NCI-H2107 (cell line): Measurements from ENCODE around the gene CCSER1.

ENCODE experiments used
- DNase-seq: peaks from one replicate; lab custom pipeline; 2025; lab: John Stamatoyannopoulos, UW

Gene CCSER1

GRCh38 chr4:90958256-90958895 is 831.2 kb downstream of the CCSER1 start:
- no peak for DNase-seq

DNA sequence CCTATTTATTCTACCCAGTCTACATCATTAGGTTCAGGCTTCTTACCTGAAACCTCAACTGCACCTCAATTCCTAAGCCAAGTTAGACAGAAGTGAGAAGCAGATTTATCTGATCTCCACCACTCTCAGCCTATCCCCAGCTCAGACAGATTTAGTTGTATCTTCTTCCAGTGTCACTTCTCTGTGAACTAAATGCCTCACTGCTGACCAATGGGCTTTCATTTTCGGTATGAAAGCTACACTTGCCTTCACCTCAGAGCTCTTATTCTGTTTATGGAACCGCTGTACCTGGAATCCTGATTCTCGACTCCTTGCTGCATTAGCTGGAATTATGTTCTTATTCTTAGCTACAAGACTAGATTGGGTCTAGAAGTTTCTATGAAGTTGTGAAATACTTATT is 833.2 kb downstream of the CCSER1 start:
- no peak for DNase-seq

DNA sequence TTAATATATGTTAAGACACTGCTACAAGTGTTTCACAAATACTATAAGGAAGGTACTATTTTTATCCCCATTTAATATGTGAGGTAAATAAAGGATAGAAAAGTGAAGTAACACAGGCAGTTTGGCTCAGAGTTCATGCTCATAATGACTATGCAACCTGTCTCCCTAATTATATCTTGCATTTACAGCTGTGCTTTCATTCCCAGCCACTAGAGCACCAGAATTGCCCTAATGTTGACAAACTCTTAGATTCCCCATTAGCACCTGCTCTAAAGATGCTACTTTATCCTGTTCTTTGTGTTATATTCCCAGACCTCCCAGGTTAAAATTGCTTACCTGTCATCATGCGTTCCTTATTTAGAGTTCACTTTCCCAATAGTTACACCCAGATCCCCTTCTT is 833.6 kb downstream of the CCSER1 start:
- DNase-seq, result no peak

GRCh38 chr4:90970021-90970420 is 842.8 kb downstream of the CCSER1 start:
- DNase-seq, result no peak

DNA sequence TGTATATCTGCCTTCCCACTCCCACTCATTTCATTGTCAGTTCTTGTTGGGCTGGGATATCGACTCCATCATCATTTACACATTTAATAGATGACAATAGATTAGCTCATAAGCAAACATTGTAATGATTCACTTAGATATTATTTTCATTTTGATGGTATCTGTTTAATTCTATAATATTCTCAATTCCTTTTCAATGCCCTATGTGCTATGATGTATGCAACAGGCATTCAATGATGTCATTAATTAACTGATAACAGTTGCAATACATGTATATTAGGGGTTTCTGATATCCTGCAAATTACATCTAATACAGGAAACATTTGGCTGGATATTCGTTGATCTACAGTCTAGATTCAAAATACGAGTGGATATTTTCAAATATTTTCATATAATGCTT is 850.5 kb downstream of the CCSER1 start:
- no peak for DNase-seq

DNA sequence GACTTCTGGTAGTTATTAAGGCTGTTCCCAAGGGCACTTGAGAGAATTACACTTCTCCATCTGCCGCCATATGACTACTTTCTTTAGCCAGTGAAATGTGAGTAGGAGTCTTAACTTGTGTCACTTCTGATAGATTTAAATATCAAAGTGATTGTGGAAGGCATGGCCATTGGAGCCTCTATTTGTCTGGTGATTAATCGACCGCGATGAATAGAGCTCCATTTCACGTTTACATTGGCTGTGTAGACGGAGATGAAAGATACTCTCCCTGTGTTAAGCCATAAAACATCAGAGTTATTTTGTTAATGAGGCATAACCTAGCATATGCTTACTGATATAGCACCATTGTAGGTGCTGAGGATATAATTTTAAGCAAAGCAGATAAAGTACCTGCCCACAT is 852.4 kb downstream of the CCSER1 start:
- DNase-seq, result no peak

GRCh38 chr4:90982813-90983212 is 855.6 kb downstream of the CCSER1 start:
- DNase-seq, result no peak

GRCh38 chr4:90990284-90990683 is 863.1 kb downstream of the CCSER1 start:
- no peak for DNase-seq

DNA sequence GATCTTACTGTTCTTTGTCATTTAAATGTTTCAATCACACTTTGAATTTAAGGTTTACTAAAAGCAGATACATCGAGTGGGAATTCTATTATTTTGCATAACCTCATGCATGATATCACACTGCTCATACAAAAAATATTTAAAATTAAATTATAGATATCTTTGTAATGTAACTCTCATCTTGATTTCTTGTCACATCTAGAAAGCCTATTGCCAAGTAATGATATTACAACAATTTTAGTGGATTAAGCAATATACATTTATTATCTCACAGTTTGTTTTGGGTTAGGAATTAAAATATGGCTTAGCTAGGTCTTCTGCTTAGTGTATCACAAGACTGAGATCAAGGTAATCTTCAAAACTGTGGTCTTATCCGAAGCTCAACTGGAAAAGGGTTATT is 865.0 kb downstream of the CCSER1 start:
- DNase-seq, result no peak

DNA sequence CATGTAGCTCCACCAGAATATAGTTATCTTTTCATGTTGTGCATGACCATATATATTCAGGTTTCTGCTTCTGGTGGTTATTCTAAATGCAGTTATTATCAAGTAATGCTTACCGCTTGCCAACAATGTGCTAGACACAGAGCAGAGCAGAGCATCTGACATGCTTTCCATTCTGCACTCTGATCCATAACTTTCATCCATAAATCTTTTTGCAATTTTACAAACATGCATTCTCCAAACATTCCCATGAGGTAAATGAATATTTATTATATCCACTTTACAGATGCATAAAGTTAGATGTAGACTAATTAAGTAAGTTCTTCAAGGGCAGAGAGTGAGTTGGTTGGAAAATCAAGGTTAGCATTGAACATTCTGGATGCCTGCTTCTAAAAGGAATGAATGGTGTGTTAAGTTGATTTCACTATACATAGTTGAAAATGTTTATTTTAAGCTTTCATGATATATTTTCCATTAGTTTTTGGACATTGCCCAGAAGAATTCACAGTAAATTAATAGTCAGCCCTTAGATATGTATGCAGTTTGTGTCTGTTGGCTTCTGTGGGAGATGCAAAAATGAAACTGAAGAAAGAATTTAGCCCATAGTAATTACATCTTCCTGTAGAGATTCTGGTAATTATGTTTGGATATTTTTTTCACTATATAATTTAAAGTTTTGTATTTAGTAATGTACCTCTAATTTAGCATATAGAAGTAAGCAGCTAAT is 867.8 kb downstream of the CCSER1 start:
- DNase-seq, result no peak

- DNase-seq, result no peak
These were observed 868.8 kb downstream of the CCSER1 start for GRCh38 chr4:90995996-90996395.

DNA sequence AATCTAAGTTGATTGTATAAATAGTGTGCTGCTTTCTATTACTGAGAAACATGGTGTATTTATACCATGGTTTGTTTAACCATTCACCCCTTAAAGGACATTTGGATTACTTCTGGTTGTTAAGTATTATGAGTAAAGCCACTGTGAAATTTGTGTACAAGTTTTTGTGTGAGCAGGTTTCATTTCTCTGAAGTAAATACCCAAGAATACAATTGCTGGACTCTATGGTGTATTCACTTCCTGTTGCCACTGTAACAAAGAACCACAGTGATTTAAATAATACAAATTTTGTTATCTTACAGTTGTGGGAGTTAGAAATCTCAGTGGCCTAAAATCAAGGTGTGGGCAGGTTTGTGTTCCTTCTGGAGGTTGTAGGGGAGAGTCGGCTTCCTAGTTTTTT is 869.6 kb downstream of the CCSER1 start:
- DNase-seq, result no peak

GRCh38 chr4:91015861-91016260 is 888.7 kb downstream of the CCSER1 start:
- no peak for DNase-seq

DNA sequence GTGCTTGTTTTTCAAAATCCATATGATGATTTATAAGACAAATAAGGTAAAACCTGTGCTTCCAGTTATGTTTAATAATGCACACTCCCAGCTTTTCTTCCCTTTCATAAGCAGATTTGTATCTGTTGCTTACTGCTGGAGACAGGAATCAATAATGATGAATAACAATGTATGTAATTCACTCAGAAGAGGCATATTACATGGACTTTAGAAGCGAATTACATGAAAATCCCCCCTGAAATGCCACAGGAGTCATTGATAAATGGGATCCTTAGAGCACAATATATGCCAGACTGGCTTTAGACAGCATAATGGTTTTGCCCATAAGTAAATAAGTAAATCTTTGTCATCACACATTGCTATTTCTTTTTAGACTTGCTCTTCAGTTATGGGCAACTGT is 892.3 kb downstream of the CCSER1 start:
- DNase-seq, result no peak

DNA sequence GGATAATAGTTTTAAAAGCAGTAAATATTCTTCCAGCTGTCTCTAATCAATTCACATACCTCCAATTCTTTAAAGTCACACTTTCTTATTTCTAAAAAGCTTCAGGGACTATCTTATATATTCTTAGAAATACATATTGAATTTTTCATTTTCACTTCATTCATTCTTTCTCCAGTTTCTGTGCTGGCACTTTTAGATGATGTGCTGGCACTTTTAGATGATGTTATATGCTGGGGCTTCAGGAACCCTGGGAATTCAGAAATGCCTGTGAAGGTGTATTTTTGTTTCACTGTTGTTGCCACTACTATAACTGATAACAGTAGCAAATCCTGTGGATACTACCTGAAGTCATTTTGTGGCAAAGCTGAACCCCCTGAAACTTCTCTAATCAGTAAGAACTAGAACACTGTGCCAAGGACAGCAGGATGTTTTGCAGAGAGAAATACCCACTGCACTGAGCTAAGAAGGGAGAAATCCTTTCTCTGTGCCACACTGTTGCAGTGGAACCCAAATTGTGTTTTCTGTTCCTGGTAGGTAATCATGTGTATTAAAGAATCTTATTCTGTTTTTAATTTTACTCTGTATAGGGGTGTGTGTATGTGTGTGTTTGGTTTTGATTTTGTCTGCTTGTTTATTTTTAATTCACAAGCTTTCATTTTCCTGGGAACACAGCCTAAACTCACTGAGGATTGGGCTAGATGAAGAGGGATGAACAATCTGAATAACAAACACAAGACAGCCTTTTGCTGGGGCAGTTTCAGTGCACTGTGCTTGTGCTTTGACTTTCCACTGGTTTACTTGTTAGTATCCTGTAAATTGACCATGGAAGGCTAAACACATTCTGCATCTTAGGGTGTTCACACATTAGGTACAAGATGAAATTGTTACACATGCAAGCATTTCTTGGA is 898.3 kb downstream of the CCSER1 start:
- DNase-seq, result no peak

- no peak for DNase-seq
These were observed 901.0 kb downstream of the CCSER1 start for GRCh38 chr4:91028228-91028627.

- no peak for DNase-seq
These were observed 904.6 kb downstream of the CCSER1 start for GRCh38 chr4:91031761-91032160.

DNA sequence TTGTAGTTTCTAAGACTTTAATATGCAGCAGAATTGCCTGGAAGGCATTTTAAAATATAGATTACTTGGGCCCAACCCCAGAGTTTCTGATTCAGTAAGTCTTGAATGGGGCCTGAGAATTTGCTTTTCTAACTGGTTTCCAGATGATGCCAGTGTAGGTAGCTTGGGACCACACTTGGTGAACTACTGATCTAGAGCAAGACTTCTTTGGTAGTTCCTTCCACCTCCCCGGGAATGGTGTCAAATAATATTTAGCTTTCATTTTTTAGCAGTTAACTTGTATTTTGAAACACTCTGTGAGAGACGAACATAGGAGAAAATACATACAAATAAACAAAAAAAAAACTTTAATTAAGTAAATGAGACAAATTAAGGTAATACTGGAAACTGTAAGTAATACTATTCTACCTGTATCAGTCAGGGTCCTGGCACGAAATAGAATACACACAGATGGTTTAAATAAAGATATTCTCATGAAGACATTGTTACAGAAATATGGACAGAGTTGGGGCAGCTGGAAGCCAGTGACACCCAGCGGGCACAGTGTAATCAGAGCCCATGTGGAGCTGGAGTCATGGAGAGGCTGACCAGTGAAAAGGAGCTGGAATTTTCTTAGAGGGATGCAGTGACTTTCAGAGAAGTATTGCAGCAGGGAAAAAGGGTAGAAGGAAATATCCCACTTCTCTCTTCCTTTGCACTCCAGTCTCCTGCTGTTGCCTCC is 905.7 kb downstream of the CCSER1 start:
- DNase-seq, result no peak

DNA sequence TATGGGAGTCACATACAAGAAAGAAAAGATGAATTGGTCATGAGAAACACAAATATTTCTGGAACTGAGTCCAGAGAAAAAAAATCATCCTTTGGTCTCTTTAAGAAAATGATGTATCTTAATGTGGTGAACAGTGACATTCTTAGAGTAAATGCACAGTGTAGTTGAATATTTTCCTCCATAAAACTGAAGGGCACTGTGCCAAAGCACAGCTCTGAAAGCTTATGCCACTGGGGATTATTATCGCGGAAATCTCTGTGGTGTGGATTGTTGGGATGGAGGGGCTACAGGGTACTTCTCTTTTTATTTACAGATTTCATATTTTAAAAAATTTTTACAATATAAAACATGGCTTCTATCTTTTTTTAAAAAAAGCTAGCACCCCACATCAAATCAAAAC is 908.1 kb downstream of the CCSER1 start:
- DNase-seq, result no peak

DNA sequence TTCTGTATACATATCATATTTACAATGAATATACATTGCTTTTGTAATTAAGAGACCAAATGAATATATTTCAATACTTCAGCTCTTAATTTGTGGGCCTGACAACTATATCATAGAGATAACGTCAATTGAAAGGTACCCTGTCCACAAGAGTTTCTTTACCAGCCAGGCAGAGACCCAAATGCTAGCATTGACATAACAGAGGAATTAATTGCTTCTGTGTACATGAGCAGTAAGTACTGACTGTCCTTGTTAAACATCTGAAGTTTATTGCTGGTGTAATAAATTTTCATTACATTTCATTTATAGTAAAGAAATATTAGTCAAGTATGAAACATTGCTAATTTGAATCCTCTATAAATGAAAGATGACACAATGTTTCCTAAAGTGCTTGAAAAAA is 910.8 kb downstream of the CCSER1 start:
- DNase-seq, result no peak

GRCh38 chr4:91057871-91058270 is 930.7 kb downstream of the CCSER1 start:
- DNase-seq, result no peak

DNA sequence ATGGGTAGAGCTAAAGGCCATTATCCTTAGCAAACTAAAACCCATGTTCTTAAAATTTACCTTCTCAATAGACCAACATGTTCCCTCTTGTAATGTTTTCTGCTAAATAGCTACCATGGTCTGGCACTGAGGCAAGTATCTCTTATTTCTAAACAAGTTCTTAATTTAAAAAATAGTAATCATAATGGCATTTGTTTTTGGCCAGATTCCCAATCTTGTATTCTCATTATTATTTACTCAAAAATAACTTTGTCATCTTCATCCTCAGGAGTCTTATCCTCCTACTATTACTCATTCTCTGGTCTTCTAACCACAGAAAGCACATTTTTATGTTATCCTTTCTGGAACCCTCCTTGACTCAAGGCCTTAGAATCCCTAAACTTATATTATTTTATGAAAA is 931.2 kb downstream of the CCSER1 start:
- no peak for DNase-seq
